Sigmoid colon (tissue), 4 donors: ENCODE measurements around the gene AVP.

ENCODE experiments used
- CTCF ChIP-seq, 4 experiments: fragments of 450-650 bp in 3 of 4; fragments of 200-600 bp in 1 of 4; IDR thresholded peaks; one replicate each; pipeline ENCODE4 v1.5.1; 2016 to 2019; ENCODE audit warnings: antibody characterized with exemption in 4 of 4, mild to moderate bottlenecking in 3 of 4, moderate library complexity in 2 of 4
- EP300 ChIP-seq, 4 donors: sonication (generic); formaldehyde crosslinking; IDR thresholded peaks; one replicate each; pipeline ENCODE4 v1.6.1; 2017; ENCODE audit warnings: antibody characterized with exemption in 4 of 4
- POLR2A ChIP-seq, 2 donors: fragments of 450-650 bp; IDR thresholded peaks; one replicate each; pipeline ENCODE4 v1.6.1; 2016; ENCODE audit warnings: antibody characterized with exemption in 2 of 2, mild to moderate bottlenecking in 2 of 2, moderate library complexity in 2 of 2
- POLR2AphosphoS5 ChIP-seq, 4 donors: sonication (generic); formaldehyde crosslinking; IDR thresholded peaks; one replicate each; pipeline ENCODE4 v1.6.1; 2017; ENCODE audit warnings: antibody characterized with exemption in 4 of 4

GRCh38 chr20:3102575-3103368 is 18.2 kb upstream of the AVP start:
- TF ChIP-seq CTCF (IDR thresholded peaks at IDR 0.05) (no peak), POLR2AphosphoS5 (IDR thresholded peaks at IDR 0.05) (no peak), POLR2A (IDR thresholded peaks at IDR 0.05) (no peak), EP300 (IDR thresholded peaks at IDR 0.05) (no peak)
